Cardiac septum (tissue), 1 donor: ENCODE measurements around the gene CFHR4. TPM values are rescaled to one million over a fixed set of nuclear protein-coding genes. Genes with fewer than 3 reads are reported as not detected.
"Not testable (repeated sequence)": the region's sequence is repeated elsewhere in the genome, so short reads cannot be mapped to it uniquely, and the experiment has no call there.

ENCODE experiments used
- DNase-seq: peaks from one replicate; pipeline ENCODE4 v3.0.0-alpha.2; 2020; ENCODE audit warnings: low spot score
- intact Hi-C: fragments of 100-400 bp; cut with DNase I; formaldehyde crosslinking; loops from one replicate; pipeline ENCODE4 v1.14.0; 2022
- long read RNA-seq: library from polyadenylated mRNA; unstranded; transcript quantifications from one replicate; pipeline ENCODE4 v2.0.0, GENCODE V29; 2021
- total RNA-seq: library from RNA; stranded (reverse); fragmentation: NEBNext Ultra II Directional; extraction: Animal tissue kit (Norgen Biotek cat#: 25700); gene quantifications from one replicate; pipeline ENCODE4 v1.2.1, GENCODE V29; 2021
- donor health status: DM: no; HTN: no; CAD: no.

CFHR4 gene
- total RNA-seq: not detected
- long read RNA-seq: 0 reads

GRCh38 chr1:196887515-196888239 is at the start of gene CFHR4:
Gene CFHR4 (plus strand): TSS chr1:196888052. CDS start chr1:196888151, 99 bp downstream.
- intact Hi-C loops: no loop called here
- no peak for DNase-seq

DNA sequence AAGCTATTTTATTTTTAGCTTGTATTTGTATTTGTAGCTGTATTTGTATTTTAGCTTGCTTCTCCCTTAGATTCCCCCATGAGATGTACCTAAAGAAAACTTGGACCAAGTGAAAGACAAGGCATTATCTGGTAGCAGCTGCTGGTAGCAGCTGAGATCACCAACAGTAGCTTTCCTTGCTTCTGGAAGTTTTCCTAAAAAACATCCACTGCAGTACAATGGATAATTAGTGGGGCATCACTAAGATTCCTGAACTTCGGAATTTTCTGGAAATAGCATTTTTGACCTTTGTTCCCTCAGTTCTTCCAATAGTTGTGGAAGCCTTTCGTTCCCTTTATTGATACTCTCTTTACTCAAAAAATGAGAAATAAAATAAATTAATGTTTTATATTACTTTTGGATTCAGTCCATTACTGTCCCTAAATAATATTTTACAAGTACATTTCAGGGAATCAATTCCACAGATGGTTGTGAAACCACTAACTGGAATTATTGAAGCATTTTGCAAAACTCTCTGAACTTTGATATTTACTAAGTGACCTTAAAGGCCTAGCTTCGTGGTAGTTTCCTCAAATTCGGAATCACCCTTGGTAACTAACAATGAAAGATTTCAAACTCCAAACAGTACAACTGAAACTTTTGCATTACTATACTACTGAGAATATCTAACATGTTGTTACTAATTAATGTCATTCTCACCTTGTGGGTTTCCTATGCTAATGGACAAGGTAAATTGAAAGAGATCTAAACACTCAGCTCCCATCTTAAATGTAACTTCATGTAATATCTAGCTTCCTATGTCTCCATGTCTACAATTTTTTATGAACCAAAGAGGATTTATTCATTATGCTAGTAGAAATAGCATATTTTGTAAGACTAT is 38.0 kb upstream of the CFHR4 start:
- intact Hi-C loops, DNase-seq: not testable (repeated sequence)

DNA sequence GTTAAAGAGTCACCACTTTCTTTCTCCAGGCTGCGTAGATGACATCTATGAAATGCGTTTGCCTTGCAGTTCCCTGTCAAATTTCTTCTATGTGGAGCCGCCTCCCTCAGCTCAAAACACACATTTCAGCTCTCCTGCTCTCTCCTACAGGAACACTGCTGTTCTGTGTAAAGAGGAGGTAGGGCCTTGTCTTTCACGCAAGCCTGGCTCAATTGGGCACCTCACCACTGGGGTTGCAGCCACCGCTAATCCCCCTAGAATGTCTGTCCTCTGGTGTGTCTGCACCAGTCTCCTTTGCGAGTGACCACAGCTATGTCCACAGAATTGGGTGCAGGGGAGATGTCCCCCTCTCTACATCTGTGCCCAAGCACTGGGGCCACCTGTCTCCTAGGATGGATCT is 31.8 kb upstream of the CFHR4 start:
- intact Hi-C loops: no loop called here
- no peak for DNase-seq

DNA sequence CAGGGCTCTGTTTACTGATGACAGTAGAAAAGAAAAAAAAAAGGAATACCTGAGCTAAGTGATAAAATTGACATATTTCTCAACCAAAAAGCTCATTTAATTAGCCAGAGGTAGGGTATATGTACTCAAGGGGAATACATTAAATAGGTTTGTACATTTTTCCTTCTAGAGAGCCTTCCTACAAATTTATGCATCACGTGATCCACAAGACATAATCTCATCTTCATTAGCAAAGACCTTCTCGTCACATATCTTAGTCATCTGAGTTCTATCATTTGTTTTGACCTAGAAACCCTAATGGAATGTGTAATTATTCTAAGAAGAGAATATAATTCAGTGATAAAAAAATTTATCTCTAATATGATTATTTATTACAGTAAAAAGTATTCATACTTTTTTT is 30.7 kb upstream of the CFHR4 start:
- intact Hi-C loops: no loop called here

GRCh38 chr1:196858811-196859210 is 29.0 kb upstream of the CFHR4 start:
- DNase-seq: no peak
- intact Hi-C loops: no loop called here

More for the DNA sequence above, 30.7 kb upstream of the CFHR4 start:
- no peak for DNase-seq

- DNase-seq: no peak
- intact Hi-C loops: no loop called here
These were observed 27.4 kb upstream of the CFHR4 start for GRCh38 chr1:196860323-196860884.

GRCh38 chr1:196861429-196861828 is 26.4 kb upstream of the CFHR4 start:
- no peak for DNase-seq
- intact Hi-C loops: no loop called here

DNA sequence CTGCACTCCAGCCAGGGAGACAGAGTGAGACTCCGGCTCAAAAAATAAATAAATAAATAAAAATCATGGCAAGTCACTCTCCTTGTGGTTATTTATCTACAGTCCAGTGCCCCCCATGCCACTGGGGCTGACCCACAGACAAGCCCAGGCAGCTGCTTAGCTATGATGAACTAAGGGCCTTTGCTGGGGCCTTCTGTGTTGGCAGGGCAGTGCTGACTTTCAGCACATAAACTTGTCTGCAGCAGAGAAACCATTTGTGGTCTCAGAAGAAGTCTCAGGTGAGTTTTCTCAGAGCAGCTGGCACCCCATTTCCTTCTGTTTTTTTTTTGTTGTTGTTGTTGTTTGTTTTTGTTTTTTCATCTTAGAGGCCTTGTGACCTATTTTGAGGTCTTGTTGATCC is 20.9 kb upstream of the CFHR4 start:
- intact Hi-C loops: no loop called here
- no peak for DNase-seq

DNA sequence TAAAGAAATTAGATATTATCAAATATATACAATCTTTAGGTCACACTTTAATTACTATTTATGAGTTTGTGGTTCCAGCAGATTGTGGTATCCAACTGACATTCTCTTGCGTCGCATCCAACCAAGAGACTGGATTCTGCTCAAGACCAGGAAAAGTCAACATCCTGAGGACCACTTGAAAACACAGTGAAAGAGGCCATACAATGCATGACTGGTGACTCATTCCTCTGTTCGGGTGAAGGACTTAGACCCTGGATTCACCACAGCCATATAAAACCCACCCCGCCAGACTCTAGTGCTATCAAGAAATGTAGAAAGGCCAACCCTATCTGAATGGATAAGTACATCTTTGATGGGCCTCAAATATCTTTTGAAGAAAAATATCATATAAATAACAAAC is 14.5 kb upstream of the CFHR4 start:
- intact Hi-C loops: no loop called here
- DNase-seq: no peak

GRCh38 chr1:196875935-196876334 is 11.9 kb upstream of the CFHR4 start:
- intact Hi-C loops: no loop called here
- no peak for DNase-seq

- intact Hi-C loops: no loop called here
- no peak for DNase-seq
These were observed 9.9 kb upstream of the CFHR4 start for GRCh38 chr1:196877964-196878363.

GRCh38 chr1:196886560-196886959 is 1.3 kb upstream of the CFHR4 start:
- intact Hi-C loops, DNase-seq: not testable (repeated sequence)

DNA sequence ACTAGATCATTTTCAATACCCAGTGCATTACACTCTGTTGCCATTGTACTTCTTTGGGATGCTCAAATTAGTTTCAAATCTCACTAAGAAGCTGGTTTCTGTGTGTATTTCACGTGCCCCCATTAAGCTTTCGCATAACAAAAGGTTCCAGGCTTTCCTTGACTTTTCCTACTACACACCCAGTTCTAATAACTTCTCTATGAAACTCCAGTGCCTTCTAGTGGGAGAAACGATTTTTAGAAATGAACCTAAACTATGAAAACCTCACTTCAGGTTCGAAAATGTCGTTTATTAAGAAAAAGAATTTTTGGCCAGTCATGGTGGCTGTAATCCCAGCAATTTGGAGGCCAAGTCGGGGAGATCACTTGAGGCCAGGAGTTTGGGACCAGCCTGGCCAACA is 2.8 kb downstream of the CFHR4 start:
- DNase-seq: no peak
- intact Hi-C loops: no loop called here

DNA sequence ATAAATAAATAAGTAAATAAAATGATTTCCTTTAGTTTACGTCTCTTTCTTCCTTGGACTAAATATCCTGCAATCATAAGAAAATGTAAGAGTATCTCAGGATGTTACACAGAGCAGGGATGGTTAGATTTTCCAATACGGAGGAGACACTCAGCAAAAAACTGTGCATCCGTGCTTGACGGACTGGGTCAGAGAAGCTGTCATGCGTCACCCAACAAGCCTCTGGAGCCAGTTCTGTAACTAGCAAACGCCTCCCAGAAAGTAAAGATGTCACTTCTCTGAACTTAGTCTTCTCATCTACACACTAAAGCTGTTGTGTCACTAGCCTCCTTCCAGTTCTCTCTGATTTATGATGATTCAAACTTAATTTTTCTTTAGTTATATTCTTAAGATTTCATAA is 3.4 kb downstream of the CFHR4 start:
- intact Hi-C loops: no loop called here
- no peak for DNase-seq

DNA sequence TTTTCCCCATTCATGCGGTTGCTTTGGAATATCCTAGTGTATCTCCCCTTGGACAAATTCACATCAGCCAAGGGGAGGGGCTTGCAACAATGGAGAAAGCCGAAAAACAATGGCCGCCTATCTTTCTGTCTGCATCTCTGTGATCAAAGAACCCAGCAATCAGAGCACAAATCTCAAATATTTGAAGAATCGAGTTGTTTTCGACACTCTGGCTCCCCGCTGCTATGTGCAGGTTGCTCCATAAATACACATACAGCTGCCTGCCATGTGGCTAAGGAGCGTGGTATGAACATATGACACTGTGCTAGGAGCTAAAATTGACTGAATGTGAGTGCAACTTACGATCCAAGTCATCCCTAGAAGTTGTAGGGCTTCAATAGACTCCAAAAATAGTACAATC is 8.5 kb downstream of the CFHR4 start:
- DNase-seq: no peak
- intact Hi-C loops: no loop called here

DNA sequence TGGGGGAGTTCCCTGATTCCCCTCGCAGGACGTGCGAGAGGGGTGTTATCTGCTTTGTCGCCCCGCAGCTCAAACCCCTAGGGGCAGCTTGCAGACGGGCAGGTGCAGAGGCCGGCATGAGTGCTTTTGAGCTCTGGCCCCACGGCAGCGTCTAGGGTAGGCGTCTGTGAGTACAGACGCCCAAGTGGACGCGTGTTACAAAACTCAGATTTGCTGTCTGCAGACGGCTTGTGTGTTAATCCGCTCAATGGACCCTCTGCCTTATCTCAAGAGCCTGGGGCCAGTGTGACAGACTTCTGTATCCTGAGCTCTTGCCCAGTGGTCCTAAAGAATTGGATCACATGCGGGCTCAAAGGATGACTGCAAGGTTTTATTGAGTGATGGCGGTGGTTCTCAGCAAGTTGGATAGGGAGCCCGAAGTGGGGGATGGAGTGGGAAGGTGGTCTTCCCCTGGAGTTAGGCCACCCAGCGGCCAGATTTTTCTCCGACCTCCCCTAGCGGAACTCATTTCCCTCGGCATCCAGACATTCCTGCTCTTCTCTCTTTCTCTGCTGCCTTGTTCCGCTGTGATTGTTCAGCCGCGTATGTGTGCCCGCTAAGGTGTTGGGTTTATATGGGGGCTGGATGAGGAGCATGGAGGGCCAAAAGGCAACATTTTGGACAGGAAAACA is 9.4 kb downstream of the CFHR4 start:
- no peak for DNase-seq
- intact Hi-C loops: no loop called here

GRCh38 chr1:196902344-196902743 is 14.5 kb downstream of the CFHR4 start:
- DNase-seq: no peak
- intact Hi-C loops: no loop called here

DNA sequence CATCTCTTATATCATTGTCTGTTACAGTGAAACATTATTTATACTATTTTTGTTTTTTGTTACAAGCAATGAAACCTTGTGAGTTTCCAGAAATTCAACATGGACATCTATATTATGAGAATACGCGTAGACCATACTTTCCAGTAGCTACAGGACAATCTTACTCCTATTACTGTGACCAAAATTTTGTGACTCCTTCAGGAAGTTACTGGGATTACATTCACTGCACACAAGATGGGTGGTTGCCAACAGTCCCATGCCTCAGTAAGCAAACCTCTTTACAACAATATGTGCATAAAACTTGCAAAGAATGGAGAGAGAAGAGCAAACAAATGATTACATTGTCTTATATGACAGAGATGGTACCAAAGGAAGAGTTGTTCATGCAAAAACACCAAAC is 22.4 kb downstream of the CFHR4 start:
- no peak for DNase-seq
- intact Hi-C loops: no loop called here

DNA sequence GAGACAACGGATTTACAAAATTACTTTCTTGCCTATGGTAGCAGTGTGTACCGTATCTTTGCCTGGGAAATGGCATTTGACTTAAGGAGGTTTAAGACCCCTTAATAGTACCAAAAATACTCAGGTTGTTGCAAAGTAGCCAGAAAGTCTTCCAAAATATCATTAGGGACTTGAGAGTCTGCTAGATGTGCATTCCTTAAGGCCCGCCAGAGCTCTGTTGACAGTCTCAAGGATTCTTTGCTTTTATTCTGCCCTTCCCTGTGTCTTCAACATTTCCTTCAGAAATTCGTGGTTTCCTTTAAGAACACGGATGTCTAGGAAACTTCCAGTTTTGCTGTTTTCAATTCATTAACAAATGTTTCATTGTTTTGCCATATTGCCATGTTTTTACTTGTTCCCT is 24.4 kb downstream of the CFHR4 start:
- intact Hi-C loops, DNase-seq: not testable (repeated sequence)

GRCh38 chr1:196926839-196927238 is 39.0 kb downstream of the CFHR4 start:
- intact Hi-C loops, DNase-seq: not testable (repeated sequence)
